SH-SY5Y (cell line): ENCODE measurements around the gene GMDS.

Experiments
- GATA2 ChIP-seq: IDR thresholded peaks from 2 replicates; pipeline ENCODE4 v1.6.1; 2011; ENCODE audit warnings: mild to moderate bottlenecking, low read depth, low read length
- GATA3 ChIP-seq: IDR thresholded peaks from 2 replicates; pipeline ENCODE4 v1.6.1; 2011; ENCODE audit warnings: low read depth, mild to moderate bottlenecking, low read length, moderate library complexity

GMDS gene

GRCh38 chr6:2204272-2204671 is 41.1 kb downstream of the GMDS start:
- TF ChIP-seq GATA2 (no peak), GATA3 (no peak)

- no peak for TF ChIP-seq GATA3
- TF ChIP-seq GATA2 = no peak
These were observed 42.1 kb downstream of the GMDS start for GRCh38 chr6:2203264-2203663.

GRCh38 chr6:2197984-2198383 is 47.4 kb downstream of the GMDS start:
- no peak for TF ChIP-seq GATA3
- no peak for TF ChIP-seq GATA2

- TF ChIP-seq GATA3 (no peak), GATA2 (no peak)
These were observed 48.2 kb downstream of the GMDS start for GRCh38 chr6:2197177-2197671.

- TF ChIP-seq GATA3 (no peak), GATA2 (no peak)
These were observed 49.2 kb downstream of the GMDS start for GRCh38 chr6:2196079-2196679.

- TF ChIP-seq GATA3 (no peak), GATA2 (no peak)
These were observed 50.8 kb downstream of the GMDS start for GRCh38 chr6:2194643-2195042.

GRCh38 chr6:2193931-2194330 is 51.5 kb downstream of the GMDS start:
- TF ChIP-seq GATA2 (no peak), GATA3 (no peak)

- TF ChIP-seq GATA3 = no peak
- TF ChIP-seq GATA2 = no peak
These were observed 52.4 kb downstream of the GMDS start for GRCh38 chr6:2192976-2193375.

GRCh38 chr6:2191390-2191740 is 54.0 kb downstream of the GMDS start:
- no peak for TF ChIP-seq GATA3
- TF ChIP-seq GATA2 = no peak

GRCh38 chr6:2190661-2191389 is 54.6 kb downstream of the GMDS start:
- no peak for TF ChIP-seq GATA2
- TF ChIP-seq GATA3 = no peak

- TF ChIP-seq GATA2 (no peak), GATA3 (no peak)
These were observed 56.5 kb downstream of the GMDS start for GRCh38 chr6:2188856-2189384.

GRCh38 chr6:2188397-2188796 is 57.0 kb downstream of the GMDS start:
- TF ChIP-seq GATA3 = no peak
- no peak for TF ChIP-seq GATA2

- TF ChIP-seq GATA2 (no peak), GATA3 (no peak)
These were observed 57.6 kb downstream of the GMDS start for GRCh38 chr6:2187826-2188225.

GRCh38 chr6:2186516-2186915 is 58.9 kb downstream of the GMDS start:
- no peak for TF ChIP-seq GATA2
- TF ChIP-seq GATA3 = no peak

GRCh38 chr6:2185466-2185865 is 59.9 kb downstream of the GMDS start:
- TF ChIP-seq GATA2 (no peak), GATA3 (no peak)
